GM12892 (cell line): ENCODE results near the gene DENND6B. TPM values are rescaled to one million over a fixed set of nuclear protein-coding genes. Genes with fewer than 3 reads are reported as not detected.
"Not testable (repeated sequence)": the region's sequence is repeated elsewhere in the genome, so short reads cannot be mapped to it uniquely, and the experiment has no call there.

Experiments
- DNase-seq: peaks from one replicate; pipeline ENCODE4 v3.0.0; 2011; ENCODE audit not compliant: insufficient read length
- FAIRE-seq: peaks from 2 replicates; lab custom pipeline; 2011; peaks lifted over from hg19 to GRCh38; lab: Jason Lieb, UNC
- POLR2A ChIP-seq: IDR thresholded peaks from 2 replicates; pipeline ENCODE4 v1.6.1; 2011; ENCODE audit warnings: low read depth, low read length, control low read depth
- POLR2AphosphoS5 ChIP-seq: IDR thresholded peaks from 2 replicates; pipeline ENCODE4 v1.6.1; 2011; ENCODE audit warnings: low read depth, low read length, control low read depth
- TAF1 ChIP-seq: IDR thresholded peaks from 2 replicates; pipeline ENCODE4 v1.6.1; 2011; ENCODE audit warnings: low read depth, mild to moderate bottlenecking, control low read depth, low read length, borderline replicate concordance
- polyA plus RNA-seq: library from polyadenylated mRNA; unstranded; fragments of >200 nt; gene quantifications from one replicate; pipeline ENCODE4 v1.2.1, GENCODE V29; 2012; ENCODE audit warnings: missing spikeins, inconsistent platforms; ENCODE audit not compliant: missing spikeins

Gene DENND6B, protein sequence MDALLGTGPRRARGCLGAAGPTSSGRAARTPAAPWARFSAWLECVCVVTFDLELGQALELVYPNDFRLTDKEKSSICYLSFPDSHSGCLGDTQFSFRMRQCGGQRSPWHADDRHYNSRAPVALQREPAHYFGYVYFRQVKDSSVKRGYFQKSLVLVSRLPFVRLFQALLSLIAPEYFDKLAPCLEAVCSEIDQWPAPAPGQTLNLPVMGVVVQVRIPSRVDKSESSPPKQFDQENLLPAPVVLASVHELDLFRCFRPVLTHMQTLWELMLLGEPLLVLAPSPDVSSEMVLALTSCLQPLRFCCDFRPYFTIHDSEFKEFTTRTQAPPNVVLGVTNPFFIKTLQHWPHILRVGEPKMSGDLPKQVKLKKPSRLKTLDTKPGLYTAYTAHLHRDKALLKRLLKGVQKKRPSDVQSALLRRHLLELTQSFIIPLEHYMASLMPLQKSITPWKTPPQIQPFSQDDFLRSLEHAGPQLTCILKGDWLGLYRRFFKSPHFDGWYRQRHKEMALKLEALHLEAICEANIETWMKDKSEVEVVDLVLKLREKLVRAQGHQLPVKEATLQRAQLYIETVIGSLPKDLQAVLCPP
- 6.6 TPM for polyA plus RNA-seq

DNA sequence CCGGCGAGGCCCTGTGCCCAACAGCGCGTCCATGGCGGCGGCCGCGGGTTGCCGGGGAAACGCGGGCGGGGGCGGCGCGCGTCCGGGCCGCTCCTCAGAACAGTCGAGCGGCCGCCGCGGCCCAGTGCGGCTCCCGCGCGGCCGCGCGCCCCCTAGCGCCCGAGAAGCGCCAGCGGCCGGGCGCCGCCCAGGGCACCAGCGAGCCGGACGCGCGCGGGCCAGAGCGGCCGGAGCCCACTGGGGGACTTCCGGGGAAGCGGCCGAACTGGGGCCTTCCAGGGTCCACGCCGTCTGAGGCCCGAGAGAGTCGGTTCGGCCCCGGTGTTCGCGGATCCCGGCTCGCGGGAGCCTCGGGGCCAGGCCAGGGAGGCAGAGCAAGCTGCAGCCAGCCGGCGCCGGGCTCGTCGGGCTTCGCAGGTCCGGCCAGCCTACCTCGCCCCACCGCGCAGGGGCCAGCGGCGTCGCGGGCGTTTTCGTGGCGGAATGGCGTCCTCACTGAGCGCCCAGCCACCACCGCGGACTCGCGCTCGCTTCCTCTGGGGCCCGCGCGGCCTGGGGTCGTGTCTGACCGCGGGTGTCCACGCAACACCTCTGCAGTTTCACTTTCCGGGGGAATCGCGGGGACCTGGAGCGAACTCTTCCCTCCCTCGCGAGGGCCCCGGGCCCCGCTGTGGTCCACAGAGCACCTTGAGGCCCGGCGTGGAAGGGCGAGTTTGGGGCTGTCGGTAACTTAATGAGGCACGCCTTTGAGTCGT, at the start of gene DENND6B:
Gene DENND6B (minus strand): TSS at position 57 of the 755 bp plus-strand sequence. CDS start 24 bp downstream, at position 33.
- TF ChIP-seq POLR2AphosphoS5: no peak; the same call in 1 of the 2 replicates
- TF ChIP-seq POLR2A: peak; percentile 74; the same call in 1 of the 2 replicates
- peak; percentile 23; the same call in 1 of the 2 replicates for TF ChIP-seq TAF1
- DNase-seq (peak; percentile 89), FAIRE-seq (peak; percentile 88)

DNA sequence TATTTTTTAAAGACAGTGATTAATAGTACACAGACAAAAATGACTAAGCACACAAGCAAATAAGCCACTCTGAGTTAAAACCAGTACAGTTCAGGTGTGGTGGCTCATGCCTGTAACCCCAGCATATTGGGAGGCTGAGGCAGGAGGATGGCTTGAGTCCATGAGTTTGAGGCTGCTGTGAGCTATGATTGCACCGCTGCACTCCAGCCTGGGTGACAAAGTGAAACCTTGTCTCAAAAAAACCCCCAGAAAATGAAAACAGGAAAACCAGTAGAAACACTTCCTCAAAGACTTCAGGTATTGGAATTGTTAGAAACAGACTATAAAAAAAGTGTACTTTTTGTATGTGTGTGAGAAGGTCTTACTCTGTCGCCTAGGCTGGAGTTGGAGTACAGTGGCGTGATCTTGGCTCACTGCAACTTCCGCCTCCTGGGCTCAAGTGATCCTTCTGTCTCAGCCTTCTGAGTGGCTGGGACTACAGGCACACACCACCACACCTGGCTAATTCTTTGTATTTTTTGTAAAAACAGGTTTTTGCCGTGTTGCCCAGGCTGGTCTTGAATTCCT, 49.4 kb upstream of the DENND6B start:
- TF ChIP-seq POLR2A (no peak), POLR2AphosphoS5 (no peak), TAF1 (no peak)
- DNase-seq (no peak), FAIRE-seq (peak; percentile 81)

DNA sequence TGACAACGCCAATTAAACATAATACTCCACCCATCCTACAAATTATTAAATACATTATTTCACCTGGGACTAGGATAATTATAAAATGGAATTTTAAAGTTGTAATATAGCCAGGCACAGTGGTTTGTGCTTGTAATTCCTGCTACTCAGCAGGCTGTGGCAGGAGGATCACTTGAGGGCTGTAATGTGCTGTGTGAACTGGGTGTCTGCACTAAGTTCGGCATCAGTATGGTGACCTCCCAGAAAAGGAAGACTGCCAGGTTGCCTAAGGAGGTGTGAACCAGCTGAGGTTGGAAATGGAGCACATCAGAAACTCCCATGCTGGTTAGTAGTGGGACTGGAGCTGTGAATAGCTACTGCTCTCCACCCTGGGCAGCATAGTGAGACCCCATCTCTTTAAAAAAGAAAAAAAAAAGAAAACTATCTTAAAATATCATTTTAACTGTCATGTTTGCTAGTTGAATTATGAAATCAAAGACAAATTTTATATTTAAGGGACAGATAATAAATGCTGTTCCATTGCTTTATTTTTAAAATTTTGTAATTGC, 44.4 kb upstream of the DENND6B start:
- DNase-seq (no peak), FAIRE-seq (no peak)
- no peak for TF ChIP-seq POLR2AphosphoS5
- no peak for TF ChIP-seq TAF1
- TF ChIP-seq POLR2A: no peak

DNA sequence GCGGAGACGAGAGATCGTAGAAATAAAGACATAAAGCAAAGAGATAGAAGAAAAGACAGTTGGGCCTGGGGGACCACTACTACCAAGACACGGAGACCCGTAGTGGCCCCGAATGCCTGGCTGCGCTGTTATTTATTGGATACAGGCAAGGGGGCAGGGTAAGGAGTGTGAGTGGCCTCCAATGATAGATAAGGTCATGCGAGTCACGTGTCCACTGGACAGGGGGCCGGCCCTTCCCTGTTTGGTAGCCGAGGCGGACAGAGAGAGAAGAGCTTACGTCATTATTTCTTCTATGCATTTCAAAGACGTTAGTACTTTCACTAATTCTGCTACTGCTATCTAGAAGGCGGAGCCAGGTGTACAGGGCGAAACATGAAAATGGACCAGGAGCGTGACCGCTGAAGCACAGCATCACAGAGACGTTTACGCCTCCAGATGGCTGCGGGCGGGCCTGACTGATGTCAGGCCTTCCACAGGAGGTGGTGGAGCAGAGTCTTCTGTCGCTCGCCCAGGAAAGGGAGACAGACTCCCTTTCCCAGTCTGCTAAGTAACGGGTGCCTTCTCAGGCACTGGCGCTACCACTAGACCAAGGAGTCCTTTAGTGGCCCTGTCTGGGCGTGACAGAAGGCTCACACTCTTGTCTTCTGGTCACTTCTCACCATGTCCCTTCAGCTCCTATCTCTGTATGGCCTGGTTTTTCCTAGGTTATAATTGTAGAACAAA, 41.1 kb upstream of the DENND6B start:
- FAIRE-seq: no peak

DNA sequence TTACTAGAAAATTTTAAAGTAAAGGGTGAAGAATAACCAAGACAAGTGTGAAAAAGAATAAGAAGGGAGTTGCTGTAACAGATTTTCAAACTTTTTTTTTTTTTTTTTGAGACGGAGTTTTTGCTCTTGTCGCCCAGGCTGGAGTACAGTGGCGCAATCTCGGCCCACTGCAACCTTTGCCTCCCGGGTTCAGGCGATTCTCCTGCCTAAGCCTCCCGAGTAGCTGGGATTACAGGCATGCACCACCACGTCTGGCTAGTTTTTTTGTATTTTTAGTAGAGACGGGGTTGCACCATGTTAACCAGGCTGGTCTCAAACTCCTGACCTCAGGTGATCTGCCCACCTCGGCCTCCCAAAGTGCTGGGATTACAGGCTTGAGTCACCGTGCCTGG, 37.0 kb upstream of the DENND6B start:
- not testable (repeated sequence) for FAIRE-seq, DNase-seq

More for the DNA sequence above, 41.1 kb upstream of the DENND6B start:
- TF ChIP-seq POLR2A: no peak
- no peak for TF ChIP-seq TAF1
- TF ChIP-seq POLR2AphosphoS5: no peak
- DNase-seq: no peak

DNA sequence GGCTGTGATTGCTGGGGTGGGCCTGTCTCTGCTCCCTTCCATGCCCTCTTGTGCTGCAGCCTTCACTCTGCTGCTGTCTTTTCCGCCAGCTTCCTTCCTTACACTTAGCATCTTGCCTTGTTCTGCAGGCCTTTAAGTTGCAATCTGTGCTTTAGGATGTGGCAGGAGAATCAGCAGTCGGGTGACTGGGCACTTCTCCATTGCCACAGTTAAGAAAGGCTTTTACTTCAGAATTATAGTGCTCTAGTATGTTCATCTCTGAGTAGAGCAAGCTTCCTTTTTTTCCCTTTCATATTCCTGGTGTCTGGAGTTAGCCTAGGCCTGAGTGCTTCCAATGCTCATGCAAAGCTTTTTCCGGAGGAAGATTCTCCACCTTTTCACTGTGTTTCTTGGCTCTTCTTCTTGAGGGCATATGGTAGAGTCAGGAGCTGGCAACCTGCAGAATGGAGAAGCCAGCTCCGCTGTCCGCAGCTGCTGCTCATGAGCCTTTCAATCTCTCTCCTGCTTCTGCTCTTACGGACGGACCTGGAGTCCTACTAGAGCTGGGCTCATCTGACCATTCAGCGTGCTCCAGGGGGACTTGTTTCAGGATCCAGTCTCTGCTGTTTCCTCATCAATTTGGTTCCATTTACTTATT, 36.5 kb upstream of the DENND6B start:
- FAIRE-seq (no peak), DNase-seq (no peak)
- TF ChIP-seq POLR2A (no peak), POLR2AphosphoS5 (no peak), TAF1 (no peak)

DNA sequence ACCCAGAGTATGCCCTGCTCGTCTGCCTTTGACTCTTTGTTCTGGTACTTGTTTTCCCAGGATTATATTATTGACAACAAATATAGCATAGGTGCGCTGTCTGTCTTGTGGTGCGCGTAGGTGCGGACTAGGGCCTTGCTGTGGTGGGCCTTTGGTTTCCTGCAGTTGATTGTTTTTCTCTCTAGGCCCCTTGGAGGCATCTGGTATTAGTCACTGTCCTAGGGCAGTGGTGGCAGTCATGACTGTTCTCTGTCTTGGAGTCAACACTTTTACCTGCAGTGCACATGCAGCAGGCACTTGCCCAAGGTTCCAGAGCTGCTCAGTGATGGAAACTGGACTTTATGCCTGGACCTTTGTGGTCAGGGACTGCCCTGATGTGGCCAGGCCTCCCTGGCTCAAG, 34.9 kb upstream of the DENND6B start:
- DNase-seq (no peak), FAIRE-seq (no peak)
- TF ChIP-seq POLR2AphosphoS5 (no peak), POLR2A (no peak), TAF1 (no peak)

DNA sequence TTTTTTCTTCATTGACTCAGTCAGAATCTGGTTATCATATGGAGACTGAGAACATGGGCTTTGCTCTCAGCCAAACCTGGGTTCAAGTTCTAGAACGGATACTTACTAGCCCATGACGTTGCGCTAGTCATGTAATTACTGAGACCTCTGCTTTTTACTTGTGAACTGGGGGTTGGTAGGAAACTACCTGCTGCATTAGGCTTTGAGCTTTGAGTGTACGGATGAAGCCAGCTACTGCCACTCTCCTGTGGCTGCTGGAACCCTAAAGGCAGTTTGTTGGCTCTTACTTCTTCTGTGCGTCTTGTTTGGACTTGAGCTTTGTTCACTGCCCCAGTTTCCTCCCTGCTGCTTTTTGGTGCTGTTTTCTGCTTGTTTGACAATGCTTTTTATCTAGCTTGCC, 34.4 kb upstream of the DENND6B start:
- TF ChIP-seq POLR2AphosphoS5 (no peak), TAF1 (no peak), POLR2A (no peak)
- FAIRE-seq: no peak
- DNase-seq: no peak

DNA sequence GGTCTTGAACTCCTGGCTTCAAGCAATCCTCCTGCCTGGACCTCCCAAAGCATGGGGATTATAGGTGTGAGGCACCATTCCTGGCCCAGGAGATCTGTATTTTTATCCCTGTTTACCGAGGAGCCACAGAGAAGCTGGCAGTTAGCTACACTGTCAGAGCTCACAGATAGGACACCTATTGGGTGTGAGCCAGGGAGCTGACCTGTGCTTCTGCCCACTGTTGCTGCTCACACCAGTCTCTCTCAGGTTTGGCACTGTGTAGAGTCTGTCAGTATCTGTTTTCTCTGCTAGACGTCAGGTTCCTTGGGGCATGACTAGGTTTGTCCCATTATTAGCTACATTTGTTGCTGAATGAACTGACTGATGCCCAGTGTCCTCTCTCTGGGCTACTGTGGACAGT, 33.8 kb upstream of the DENND6B start:
- TF ChIP-seq TAF1 (no peak), POLR2A (no peak), POLR2AphosphoS5 (no peak)
- FAIRE-seq: no peak
- DNase-seq: no peak

DNA sequence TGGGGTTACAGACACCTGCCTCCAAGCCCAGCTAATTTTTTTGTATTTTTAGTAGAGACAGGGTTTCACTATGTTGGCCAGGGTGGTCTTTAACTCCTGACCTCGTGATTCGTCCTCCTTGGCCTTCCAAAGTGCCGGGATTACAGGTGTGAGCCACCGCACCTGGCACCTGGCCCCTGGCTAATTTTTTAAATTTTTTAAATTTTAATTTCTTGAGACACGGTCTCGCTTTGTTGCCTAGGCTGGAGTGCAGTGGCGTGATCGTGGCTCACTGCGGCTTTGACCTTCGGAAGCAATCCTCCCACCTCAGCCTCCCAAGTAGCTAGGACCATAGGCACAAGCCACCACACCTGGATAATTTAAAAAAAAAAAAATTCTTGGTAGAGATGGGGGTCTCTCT, 30.9 kb upstream of the DENND6B start:
- TF ChIP-seq POLR2A (no peak), POLR2AphosphoS5 (no peak), TAF1 (no peak)
- DNase-seq (no peak), FAIRE-seq (no peak)
